Upper lobe of left lung (tissue), 4 donors: ENCODE measurements around the gene NBPF3.

Source experiments
- CTCF ChIP-seq, 6 experiments: fragments of 450-650 bp in 4 of 6; fragments of 200-600 bp in 2 of 6; sonication (generic) in 2 of 6; IDR thresholded peaks; one replicate each; pipeline ENCODE4 v1.5.1; 2016 to 2019; ENCODE audit warnings: antibody characterized with exemption in 6 of 6
- EP300 ChIP-seq, 4 donors: sonication (generic); formaldehyde crosslinking; IDR thresholded peaks; one replicate each; pipeline ENCODE4 v1.5.1; 2017; ENCODE audit warnings: antibody characterized with exemption in 4 of 4, control low read depth in 2 of 4
- POLR2A ChIP-seq, 4 donors: fragments of 450-650 bp; IDR thresholded peaks; one replicate each; pipeline ENCODE4 v1.5.1; 2016 to 2017; ENCODE audit warnings: antibody characterized with exemption in 4 of 4, mild to moderate bottlenecking in 2 of 4
- POLR2AphosphoS5 ChIP-seq, 2 donors: sonication (generic); formaldehyde crosslinking; IDR thresholded peaks; one replicate each; pipeline ENCODE4 v1.5.1; 2017; ENCODE audit warnings: antibody characterized with exemption in 2 of 2

GRCh38 chr1:21489146-21489545 is 49.2 kb downstream of the NBPF3 start:
- TF ChIP-seq CTCF (IDR thresholded peaks at IDR 0.05) = no peak
- TF ChIP-seq POLR2A (IDR thresholded peaks at IDR 0.05) = no peak
- no peak for TF ChIP-seq POLR2AphosphoS5 (IDR thresholded peaks at IDR 0.05)
- TF ChIP-seq EP300 (IDR thresholded peaks at IDR 0.05) = no peak
